ENCODE results near the gene AOC3. TPM values are rescaled to one million over a fixed set of nuclear protein-coding genes. Genes with fewer than 3 reads are reported as not detected.
A peak's percentile ranks its signal among the peaks of the same experiment; 100 is the strongest.
"Not testable (repeated sequence)": the region's sequence is repeated elsewhere in the genome, so short reads cannot be mapped to it uniquely, and the experiment has no call there.

AOC3 gene
- total and polyA plus RNA-seq, 7 donors: 3.5 to 227 (median 58.1) TPM

GRCh38 chr17:42865638-42866094 lies 14.7 kb downstream of the AOC3 start:
- Histone ChIP-seq H3K27me3 (no peaks in the 10 kb centered on the region), H3K4me1 (peaks cover 0 to 6% (median 0%) of the 10 kb centered on the region in 4 donors), H3K9me3 (no peaks in the 10 kb centered on the region), H3K36me3 (peaks cover 0 to 22% (median 5%) of the 10 kb centered on the region in 4 donors), H3K4me3 (no peak overlapping the region), H3K27ac (peak overlapping the region in 1 of 4 donors; percentile 36)
- DNase-seq: no peak
- intact Hi-C loops (cut with DNase I): no loop called here
- TF ChIP-seq CTCF (IDR thresholded peaks at IDR 0.05): no peak
- TF ChIP-seq POLR2AphosphoS5 (IDR thresholded peaks at IDR 0.05): no peak
- no peak for TF ChIP-seq POLR2A (IDR thresholded peaks at IDR 0.05)
- 60 to 80% methylated on average over 7 of the region's 7 CpGs for WGBS, 2 donors

- WGBS, 2 donors: 82 to 94% methylated on average over 4 of the region's 4 CpGs
- H3K4me1 ChIP-seq: peaks cover 0 to 6% (median 0%) of the 10 kb centered on the region in 4 donors
- H3K27ac ChIP-seq: no peak overlapping the region
- DNase-seq: no peak
- TF ChIP-seq EP300 (IDR thresholded peaks at IDR 0.05) (no peak), POLR2A (IDR thresholded peaks at IDR 0.05) (no peak), CTCF (IDR thresholded peaks at IDR 0.05) (no peak), POLR2AphosphoS5 (IDR thresholded peaks at IDR 0.05) (no peak)
- H3K4me3 ChIP-seq: no peak overlapping the region
- peaks cover 0 to 24% (median 5%) of the 10 kb centered on the region in 4 donors for H3K36me3 ChIP-seq
- H3K9me3 ChIP-seq: no peaks in the 10 kb centered on the region
- no peaks in the 10 kb centered on the region for H3K27me3 ChIP-seq
- intact Hi-C loops (cut with DNase I): no loop called here
Observed at GRCh38 chr17:42866216-42866615, 15.2 kb downstream of the AOC3 start.

- Histone ChIP-seq H3K36me3 (peaks cover 0 to 31% (median 5%) of the 10 kb centered on the region in 4 donors), H3K4me1 (peaks cover 0 to 6% (median 0%) of the 10 kb centered on the region in 4 donors), H3K9me3 (no peaks in the 10 kb centered on the region), H3K27ac (no peak overlapping the region), H3K4me3 (no peak overlapping the region), H3K27me3 (no peaks in the 10 kb centered on the region)
- TF ChIP-seq POLR2A (IDR thresholded peaks at IDR 0.05) (no peak), EP300 (IDR thresholded peaks at IDR 0.05) (no peak), CTCF (IDR thresholded peaks at IDR 0.05) (no peak)
- WGBS, 2 donors: 14 to 64% methylated on average over 12 of the region's 12 CpGs
- DNase-seq: no peak
- intact Hi-C loops (cut with DNase I): no loop called here
Observed at GRCh38 chr17:42866631-42867575, 15.9 kb downstream of the AOC3 start.

- H3K4me1 ChIP-seq; intact Hi-C loops (cut with DNase I); H3K4me3 ChIP-seq; H3K27ac ChIP-seq; H3K27me3 ChIP-seq; DNase-seq; H3K9me3 ChIP-seq: not testable (repeated sequence)
- WGBS, 2 donors: 93 to 94% methylated on average over 21 of the region's 21 CpGs
- peaks cover 0 to 38% (median 8%) of the 10 kb centered on the region in 4 donors for H3K36me3 ChIP-seq
Observed at GRCh38 chr17:42867694-42868261, 16.8 kb downstream of the AOC3 start.

GRCh38 chr17:42868338-42868737 lies 17.3 kb downstream of the AOC3 start:
- Histone ChIP-seq H3K27ac (no peak overlapping the region), H3K27me3 (no peaks in the 10 kb centered on the region), H3K4me3 (no peak overlapping the region), H3K9me3 (no peaks in the 10 kb centered on the region), H3K4me1 (peaks cover 0 to 6% (median 0%) of the 10 kb centered on the region in 4 donors), H3K36me3 (peaks cover 0 to 44% (median 9%) of the 10 kb centered on the region in 4 donors)
- TF ChIP-seq CTCF (IDR thresholded peaks at IDR 0.05): no peak
- no peak for TF ChIP-seq POLR2AphosphoS5 (IDR thresholded peaks at IDR 0.05)
- no peak for TF ChIP-seq EP300 (IDR thresholded peaks at IDR 0.05)
- no peak for TF ChIP-seq POLR2A (IDR thresholded peaks at IDR 0.05)
- intact Hi-C loops (cut with DNase I): no loop called here
- no peak for DNase-seq
- 95% methylated on average over 12 of the region's 12 CpGs for WGBS, 2 donors
